NCI-H2029 (cell line): ENCODE measurements around the gene PREPL.

ENCODE experiments used
- DNase-seq: peaks from one replicate; lab custom pipeline; 2025; lab: John Stamatoyannopoulos, UW

Gene PREPL

DNA sequence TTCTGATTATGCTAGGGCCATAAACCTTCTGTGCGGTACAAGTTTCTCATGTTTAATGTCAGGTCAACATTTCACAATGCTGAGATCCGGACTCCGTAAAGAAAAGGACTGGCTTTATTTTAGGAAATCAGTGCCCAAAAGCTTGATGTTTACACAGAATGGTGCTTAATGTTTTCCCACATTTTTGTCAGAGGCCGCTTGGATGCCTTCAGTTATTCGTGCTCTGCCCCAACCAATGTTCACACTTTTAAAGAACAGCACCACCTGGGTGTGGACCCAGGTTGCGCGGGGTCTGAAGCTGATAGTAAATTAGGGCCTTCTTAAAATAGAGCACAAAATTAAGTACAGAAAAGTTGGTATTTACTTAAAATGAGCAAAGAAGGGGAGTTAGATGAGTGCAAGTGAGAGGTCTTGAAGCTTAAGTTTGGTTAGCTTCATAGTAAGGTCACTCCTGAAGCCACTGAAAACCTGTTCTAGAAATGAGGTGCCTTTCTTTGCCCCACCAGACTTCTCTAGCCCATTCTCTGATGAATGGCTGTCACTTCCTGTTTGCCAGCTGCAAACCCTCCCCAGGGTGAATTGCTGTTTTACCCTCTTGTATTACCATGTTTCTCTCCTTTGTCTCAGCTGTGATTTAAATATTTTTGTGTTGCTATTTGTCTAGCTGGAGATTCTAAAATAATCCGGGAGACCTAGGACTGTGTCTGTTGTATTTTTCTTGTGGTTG, 65.5 kb downstream of the PREPL start:
- DNase-seq = no peak

DNA sequence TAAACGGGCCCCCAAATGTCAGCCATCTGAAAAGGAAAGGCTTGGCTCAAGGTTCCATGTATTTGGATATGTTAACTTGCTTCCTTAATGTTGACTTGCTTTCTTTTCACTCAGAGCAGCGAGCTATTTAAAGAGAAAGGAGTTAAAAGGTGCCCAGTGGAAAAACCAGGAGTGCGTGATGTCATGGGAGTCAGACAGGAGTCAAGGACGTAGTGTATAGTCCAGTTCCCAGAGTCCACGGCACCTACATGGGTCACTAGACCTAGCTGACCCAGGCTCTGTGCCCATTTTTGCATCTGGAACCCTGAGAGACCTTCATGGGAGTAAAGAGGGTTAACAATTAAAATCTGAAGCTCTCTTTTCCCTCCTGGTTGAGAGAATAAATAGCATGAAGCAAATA, 66.2 kb downstream of the PREPL start:
- no peak for DNase-seq

DNA sequence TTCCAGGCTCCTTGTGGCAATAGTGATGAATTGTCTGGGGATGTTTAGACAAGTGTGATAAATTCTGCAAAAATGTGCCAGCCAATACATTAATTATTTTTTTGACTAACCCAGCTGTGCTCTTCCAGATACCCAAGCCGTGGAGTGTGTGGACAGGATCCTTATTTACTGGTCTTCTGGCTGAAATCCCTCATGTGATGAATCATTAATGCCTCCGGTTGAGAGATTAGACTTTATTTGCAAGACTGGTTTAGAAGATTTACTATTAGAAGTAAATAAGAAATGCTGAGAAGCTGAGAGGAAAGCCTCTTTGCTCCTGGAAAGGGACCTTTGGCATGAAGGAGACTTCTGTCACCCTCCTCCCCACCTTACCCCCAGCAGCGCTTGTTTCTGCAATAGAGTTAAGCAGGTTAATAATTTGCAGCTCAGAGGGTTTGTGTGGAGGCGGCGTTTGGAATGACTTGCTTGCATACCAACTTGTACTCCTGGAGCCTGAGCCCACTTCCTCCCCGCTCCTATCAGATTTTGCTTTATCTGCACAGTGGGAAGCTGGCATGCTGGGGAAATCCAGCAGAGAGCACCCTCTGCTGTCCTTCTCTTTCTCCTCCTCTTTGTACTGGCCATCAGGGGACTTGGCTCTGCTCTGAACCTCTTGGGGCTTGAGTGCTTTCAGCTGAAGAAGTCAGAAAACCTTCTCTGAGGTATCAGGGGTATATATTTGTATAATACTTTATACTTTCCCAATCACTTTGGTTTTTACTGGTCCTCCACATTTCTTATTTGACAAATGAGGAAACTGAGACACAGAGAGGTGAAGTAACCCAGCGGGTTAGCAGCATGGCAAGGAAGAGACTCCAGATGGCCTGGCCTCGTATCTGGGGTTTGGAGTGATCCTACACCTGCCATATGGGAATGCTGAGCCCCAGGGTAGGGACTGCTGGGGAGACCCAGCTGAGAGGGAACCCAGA, 69.7 kb downstream of the PREPL start:
- DNase-seq = no peak

GRCh38 chr2:44290261-44290660, 71.0 kb downstream of the PREPL start:
- DNase-seq = no peak

DNA sequence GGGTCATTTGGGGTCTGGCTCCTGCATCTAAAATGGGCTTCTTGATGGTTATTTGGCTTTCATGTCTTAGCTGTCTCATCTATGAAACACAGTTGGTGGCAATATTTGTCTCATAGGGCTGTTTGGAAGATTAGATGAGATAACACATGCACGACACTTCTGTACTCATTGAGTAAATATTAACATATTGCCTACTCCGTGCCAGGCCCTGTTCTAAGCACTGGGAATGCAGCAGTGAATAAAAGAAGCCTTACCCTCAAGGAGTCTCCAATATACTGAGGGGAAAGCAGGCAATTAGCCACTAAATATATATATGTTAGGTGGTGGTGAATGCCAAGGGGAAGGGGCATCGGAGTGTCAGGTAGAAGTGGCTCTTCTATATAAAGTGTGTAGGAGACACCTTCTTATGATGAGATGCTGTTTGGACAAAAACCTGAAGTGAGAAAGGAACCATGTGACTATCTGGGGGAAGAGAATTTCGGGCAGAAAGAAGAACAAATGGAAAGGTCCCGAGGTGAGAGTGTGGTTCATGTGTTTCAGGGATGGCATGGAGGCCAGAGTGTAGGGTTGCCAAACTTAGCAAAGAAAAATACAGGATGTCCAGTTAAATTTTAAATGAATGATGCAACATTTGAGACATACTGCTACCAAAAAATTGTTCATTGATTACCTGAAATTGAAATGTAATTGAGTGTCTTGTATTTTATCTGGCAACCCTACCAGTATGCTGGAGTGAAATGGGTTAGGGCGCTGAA, 74.2 kb downstream of the PREPL start:
- DNase-seq = no peak

DNA sequence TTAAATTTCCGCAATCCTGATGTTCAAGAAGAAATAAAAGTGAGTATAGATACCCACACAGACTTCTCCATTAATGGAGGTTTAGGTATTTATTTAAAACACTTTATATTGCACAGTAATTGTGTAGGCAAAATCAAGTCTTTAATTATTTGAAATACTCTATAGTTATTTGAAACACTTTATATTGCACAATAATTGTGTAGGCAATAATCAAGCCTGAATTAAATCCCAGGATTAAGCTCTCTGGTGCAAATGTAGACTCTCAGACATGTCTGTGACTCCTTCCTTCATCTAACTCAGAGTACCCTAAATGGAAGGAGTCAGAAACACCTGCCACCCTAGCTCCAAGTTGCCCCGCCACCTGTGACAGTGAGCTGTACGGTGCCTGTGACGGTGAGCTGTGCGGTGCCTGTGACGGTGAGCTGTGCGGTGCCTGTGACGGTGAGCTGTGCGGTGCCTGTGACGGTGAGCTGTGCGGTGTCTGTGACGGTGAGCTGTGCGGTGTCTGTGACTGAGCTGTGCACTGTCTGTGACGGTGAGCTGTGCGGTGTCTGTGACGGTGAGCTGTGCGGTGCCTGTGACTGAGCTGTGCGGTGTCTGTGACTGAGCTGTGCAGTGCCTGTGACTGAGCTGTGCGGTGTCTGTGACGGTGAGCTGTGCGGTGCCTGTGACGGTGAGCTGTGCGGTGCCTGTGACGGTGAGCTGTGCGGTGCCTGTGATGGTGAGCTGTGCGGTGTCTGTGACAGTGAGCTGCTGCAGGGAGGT, 75.0 kb downstream of the PREPL start:
- no peak for DNase-seq

DNA sequence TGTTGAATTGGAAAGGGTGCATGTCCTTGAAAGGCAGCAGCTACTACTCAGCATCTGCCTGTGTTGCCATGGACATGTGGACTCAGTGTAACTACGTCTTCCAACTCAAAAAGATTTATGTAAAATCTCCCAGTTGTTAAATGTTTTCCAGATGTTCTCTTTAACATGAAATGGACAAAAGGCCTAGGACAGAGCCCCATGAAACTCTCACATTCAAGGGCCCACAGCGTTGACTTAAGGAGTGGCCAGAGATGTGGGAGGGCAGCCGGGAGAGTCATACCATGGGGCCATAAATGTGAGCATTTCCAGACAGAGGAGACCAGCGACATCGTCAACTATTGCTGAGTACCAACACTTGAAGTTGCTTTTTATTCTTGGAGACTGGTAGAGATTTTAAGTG, 76.1 kb downstream of the PREPL start:
- DNase-seq = no peak

GRCh38 chr2:44283116-44283666, 78.1 kb downstream of the PREPL start:
- DNase-seq = no peak

- DNase-seq = no peak
Measured at GRCh38 chr2:44280869-44281268, 80.4 kb downstream of the PREPL start.

DNA sequence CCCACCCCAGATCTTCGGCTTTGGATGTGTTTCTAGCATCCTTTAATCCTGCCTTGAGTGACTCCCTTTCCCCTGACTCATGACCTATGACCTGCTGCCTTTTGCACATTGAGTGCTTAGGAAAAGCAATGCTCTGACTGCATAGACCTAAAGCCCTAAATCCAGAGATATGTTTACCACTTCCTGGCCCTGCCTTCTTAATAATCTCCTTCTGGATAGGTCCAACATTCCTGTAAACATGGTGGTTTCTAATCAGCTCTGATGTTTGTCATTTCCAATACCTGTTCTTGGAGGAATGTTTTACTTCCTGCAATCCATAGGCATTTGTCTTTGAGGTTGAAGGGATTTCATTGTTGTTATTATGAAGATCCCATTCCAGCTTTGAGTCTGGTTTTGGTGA, 83.8 kb downstream of the PREPL start:
- DNase-seq = no peak

- DNase-seq = no peak
Measured at GRCh38 chr2:44275927-44276303, 85.4 kb downstream of the PREPL start.

- DNase-seq = no peak
Measured at GRCh38 chr2:44273596-44273995, 87.7 kb downstream of the PREPL start.

GRCh38 chr2:44273076-44273475, 88.2 kb downstream of the PREPL start:
- no peak for DNase-seq

DNA sequence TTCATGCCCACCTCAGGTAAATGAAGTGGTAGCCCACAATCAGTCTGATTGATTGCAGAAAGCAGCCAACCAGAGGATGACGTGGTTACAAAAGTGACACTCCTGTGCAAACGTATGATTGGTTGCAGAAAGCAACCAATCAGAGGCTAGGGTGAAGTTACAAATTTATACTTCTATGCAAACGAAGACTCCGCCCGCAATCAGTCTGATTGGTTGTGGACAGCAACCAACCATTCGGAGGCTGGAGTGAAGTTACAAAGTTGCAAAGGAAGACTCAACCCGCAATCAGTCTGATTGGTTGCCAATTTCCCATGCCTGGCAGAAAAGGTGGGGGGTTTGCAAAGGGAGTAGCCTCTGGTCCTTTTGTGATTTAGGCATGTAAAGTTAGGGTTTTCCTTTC, 90.0 kb downstream of the PREPL start:
- no peak for DNase-seq

- no peak for DNase-seq
Measured at GRCh38 chr2:44269831-44270230, 91.5 kb downstream of the PREPL start.

DNA sequence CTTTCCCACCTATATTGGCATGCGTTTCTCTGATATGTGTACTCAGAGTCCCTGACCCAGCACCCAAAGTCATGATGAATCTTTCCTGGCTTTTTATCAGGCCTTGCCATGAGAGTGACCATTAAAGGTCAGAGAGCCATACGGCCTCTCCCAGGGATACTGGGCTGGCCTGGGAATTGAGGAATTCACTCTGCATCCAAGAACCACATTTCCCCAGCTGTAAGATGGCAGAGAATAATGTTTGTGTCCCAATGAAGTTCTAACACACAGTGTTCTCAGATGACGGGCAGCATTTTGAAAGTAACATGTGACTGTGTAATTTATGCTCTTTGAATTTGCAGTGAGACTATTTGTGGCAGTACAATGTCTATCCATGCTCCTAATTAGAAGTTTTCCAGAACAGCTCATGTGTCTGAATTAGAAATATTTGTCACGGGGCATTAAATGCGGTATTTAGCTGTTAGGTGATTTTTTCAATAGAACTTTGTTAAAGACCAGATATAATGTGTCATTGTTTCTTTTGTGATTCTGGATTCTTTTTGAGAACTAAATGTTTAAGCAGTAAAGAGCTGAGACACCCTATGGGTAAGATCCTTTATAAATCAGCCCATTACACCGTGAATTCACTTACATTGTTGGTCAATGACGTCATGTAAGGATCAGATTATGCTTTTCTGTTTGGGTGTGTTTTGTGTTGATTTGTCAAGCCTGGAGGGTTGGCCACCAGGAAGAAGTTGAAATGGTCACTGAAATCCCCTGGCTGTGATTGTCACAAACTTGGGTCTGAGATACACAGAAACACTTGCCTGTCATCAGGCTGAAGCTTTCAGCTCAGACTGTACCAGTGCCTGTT, 93.3 kb downstream of the PREPL start:
- DNase-seq = no peak
